Activated T-cell treated with anti-CD3 and anti-CD28 coated beads, Interleukin-2, amount 50 U/mL, for 4 hours (primary cell): ENCODE data around the gene STXBP4. TPM values are rescaled to one million over a fixed set of nuclear protein-coding genes. Genes with fewer than 3 reads are reported as not detected.
A peak's percentile ranks its signal among the peaks of the same experiment; 100 is the strongest.

Experiments
- ATAC-seq, 2 donors: fragments of 200-7000 bp; cut with Tn5 transposase; one replicate each; pipeline ENCODE4 v1.10.0; 2021
- DNase-seq: peaks from one replicate; pipeline ENCODE4 v3.0.0-alpha.2; 2020
- H3K27me3 Mint-ChIP-seq: one replicate; pipeline ENCODE4 v1.8.0; 2021; ENCODE audit warnings: low read depth, mixed read lengths
- H3K36me3 Mint-ChIP-seq: one replicate; pipeline ENCODE4 v1.8.0; 2022; ENCODE audit warnings: mixed read lengths; ENCODE audit not compliant: insufficient read depth
- H3K4me1 Mint-ChIP-seq: one replicate; pipeline ENCODE4 v1.8.0; 2021; ENCODE audit warnings: low read depth, mixed read lengths
- H3K4me3 Mint-ChIP-seq: one replicate; pipeline ENCODE4 v1.8.0; 2021; ENCODE audit warnings: mild to moderate bottlenecking, moderate library complexity, mixed read lengths
- H3K9me3 Mint-ChIP-seq: one replicate; pipeline ENCODE4 v1.8.0; 2021; ENCODE audit warnings: mixed read lengths
- total RNA-seq, 3 donors: library from RNA; stranded (reverse); gene quantifications; one replicate each; pipeline ENCODE4 v1.2.1, GENCODE V29; 2021

Gene STXBP4
- 1 to 10 TPM; 5.1 to 8.1 (median 5.3) TPM for total RNA-seq

- peaks cover 6% of the 10 kb centered on the region for H3K36me3 Mint-ChIP-seq
- ATAC-seq, result peak; percentile 98 to 99
- H3K27me3 Mint-ChIP-seq, result no peaks in the 10 kb centered on the region
- DNase-seq, result peak; percentile 91
- no peaks in the 10 kb centered on the region for H3K9me3 Mint-ChIP-seq
- H3K4me1 Mint-ChIP-seq, result peaks cover 25% of the 10 kb centered on the region
- no peak within 1 kb of the TSS for H3K4me3 Mint-ChIP-seq
Observed at GRCh38 chr17:54968262-54968987, at the start of gene STXBP4, which contains the start of gene COX11. Gene STXBP4 (plus strand): TSS chr17:54968765. CDS start chr17:54986220, 17,455 bp downstream. Gene COX11 (minus strand): TSS chr17:54968654. CDS start chr17:54968646, 8 bp downstream.

- no peak for DNase-seq
- no peaks in the 10 kb centered on the region for H3K4me1 Mint-ChIP-seq
- H3K9me3 Mint-ChIP-seq, result peaks cover 13% of the 10 kb centered on the region
- H3K4me3 Mint-ChIP-seq, result no peak overlapping the region
- no peak for ATAC-seq
- peaks cover 4% of the 10 kb centered on the region for H3K27me3 Mint-ChIP-seq
- H3K36me3 Mint-ChIP-seq, result no peaks in the 10 kb centered on the region
Observed at GRCh38 chr17:54919425-54919824, 49.1 kb upstream of the STXBP4 start.

- Mint-ChIP-seq H3K4me1 (no peaks in the 10 kb centered on the region), H3K36me3 (no peaks in the 10 kb centered on the region), H3K4me3 (no peak overlapping the region), H3K9me3 (peaks cover 13% of the 10 kb centered on the region), H3K27me3 (peaks cover 4% of the 10 kb centered on the region)
- DNase-seq, result no peak
- no peak for ATAC-seq
Observed at GRCh38 chr17:54920819-54921218, 47.7 kb upstream of the STXBP4 start.

GRCh38 chr17:54924405-54924804, 44.2 kb upstream of the STXBP4 start:
- DNase-seq (no peak), ATAC-seq (no peak)
- H3K27me3 Mint-ChIP-seq, result peaks cover 10% of the 10 kb centered on the region
- no peaks in the 10 kb centered on the region for H3K4me1 Mint-ChIP-seq
- no peaks in the 10 kb centered on the region for H3K9me3 Mint-ChIP-seq
- H3K36me3 Mint-ChIP-seq, result no peaks in the 10 kb centered on the region
- H3K4me3 Mint-ChIP-seq, result no peak overlapping the region

GRCh38 chr17:54927525-54927924, 41.0 kb upstream of the STXBP4 start:
- Mint-ChIP-seq H3K36me3 (no peaks in the 10 kb centered on the region), H3K27me3 (peaks cover 15% of the 10 kb centered on the region), H3K4me1 (no peaks in the 10 kb centered on the region), H3K9me3 (no peaks in the 10 kb centered on the region), H3K4me3 (no peak overlapping the region)
- DNase-seq (no peak), ATAC-seq (no peak)

GRCh38 chr17:54932711-54933110, 35.9 kb upstream of the STXBP4 start:
- Mint-ChIP-seq H3K27me3 (peaks cover 13% of the 10 kb centered on the region), H3K4me1 (no peaks in the 10 kb centered on the region), H3K36me3 (no peaks in the 10 kb centered on the region), H3K4me3 (no peak overlapping the region), H3K9me3 (no peaks in the 10 kb centered on the region)
- ATAC-seq, result no peak
- no peak for DNase-seq

GRCh38 chr17:54933921-54934320, 34.6 kb upstream of the STXBP4 start:
- Mint-ChIP-seq H3K27me3 (peaks cover 10% of the 10 kb centered on the region), H3K4me1 (no peaks in the 10 kb centered on the region), H3K36me3 (no peaks in the 10 kb centered on the region), H3K4me3 (no peak overlapping the region), H3K9me3 (no peaks in the 10 kb centered on the region)
- no peak for DNase-seq
- no peak for ATAC-seq

- H3K4me3 Mint-ChIP-seq, result no peak overlapping the region
- DNase-seq (no peak), ATAC-seq (no peak)
- H3K27me3 Mint-ChIP-seq, result peaks cover 8% of the 10 kb centered on the region
- no peaks in the 10 kb centered on the region for H3K9me3 Mint-ChIP-seq
- no peaks in the 10 kb centered on the region for H3K36me3 Mint-ChIP-seq
- no peaks in the 10 kb centered on the region for H3K4me1 Mint-ChIP-seq
Observed at GRCh38 chr17:54935471-54935870, 33.1 kb upstream of the STXBP4 start.

GRCh38 chr17:54937018-54937417, 31.5 kb upstream of the STXBP4 start:
- no peaks in the 10 kb centered on the region for H3K4me1 Mint-ChIP-seq
- no peaks in the 10 kb centered on the region for H3K9me3 Mint-ChIP-seq
- no peak for ATAC-seq
- peaks cover 4% of the 10 kb centered on the region for H3K27me3 Mint-ChIP-seq
- DNase-seq, result no peak
- no peaks in the 10 kb centered on the region for H3K36me3 Mint-ChIP-seq
- H3K4me3 Mint-ChIP-seq, result no peak overlapping the region

- Mint-ChIP-seq H3K27me3 (peaks cover 3% of the 10 kb centered on the region), H3K4me1 (no peaks in the 10 kb centered on the region), H3K4me3 (no peak overlapping the region)
Observed at GRCh38 chr17:54937426-54937825, 31.1 kb upstream of the STXBP4 start.

GRCh38 chr17:54941285-54941684, 27.3 kb upstream of the STXBP4 start:
- H3K36me3 Mint-ChIP-seq, result no peaks in the 10 kb centered on the region
- no peak for ATAC-seq
- no peaks in the 10 kb centered on the region for H3K4me1 Mint-ChIP-seq
- no peaks in the 10 kb centered on the region for H3K9me3 Mint-ChIP-seq
- peaks cover 2% of the 10 kb centered on the region for H3K27me3 Mint-ChIP-seq
- H3K4me3 Mint-ChIP-seq, result no peak overlapping the region
- no peak for DNase-seq

More at GRCh38 chr17:54937426-54937825, 31.1 kb upstream of the STXBP4 start:
- no peaks in the 10 kb centered on the region for H3K36me3 Mint-ChIP-seq
- ATAC-seq, result no peak
- no peak for DNase-seq
- H3K9me3 Mint-ChIP-seq, result no peaks in the 10 kb centered on the region

GRCh38 chr17:54944796-54945195, 23.8 kb upstream of the STXBP4 start:
- no peak for ATAC-seq
- Mint-ChIP-seq H3K36me3 (no peaks in the 10 kb centered on the region), H3K4me3 (no peak overlapping the region), H3K9me3 (no peaks in the 10 kb centered on the region), H3K27me3 (peaks cover 12% of the 10 kb centered on the region), H3K4me1 (no peaks in the 10 kb centered on the region)
- no peak for DNase-seq

GRCh38 chr17:54945231-54945630, 23.3 kb upstream of the STXBP4 start:
- DNase-seq, result no peak
- ATAC-seq, result no peak
- no peaks in the 10 kb centered on the region for H3K36me3 Mint-ChIP-seq

GRCh38 chr17:54945671-54946070, 22.9 kb upstream of the STXBP4 start:
- Mint-ChIP-seq H3K4me3 (no peak overlapping the region), H3K4me1 (no peaks in the 10 kb centered on the region), H3K9me3 (no peaks in the 10 kb centered on the region), H3K27me3 (peaks cover 12% of the 10 kb centered on the region), H3K36me3 (no peaks in the 10 kb centered on the region)
- no peak for ATAC-seq
- DNase-seq, result no peak

More at GRCh38 chr17:54945231-54945630, 23.3 kb upstream of the STXBP4 start:
- Mint-ChIP-seq H3K4me3 (no peak overlapping the region), H3K9me3 (no peaks in the 10 kb centered on the region), H3K27me3 (peaks cover 12% of the 10 kb centered on the region), H3K4me1 (no peaks in the 10 kb centered on the region)

- DNase-seq (no peak), ATAC-seq (no peak)
- Mint-ChIP-seq H3K9me3 (no peaks in the 10 kb centered on the region), H3K27me3 (peaks cover 12% of the 10 kb centered on the region), H3K4me3 (no peak overlapping the region), H3K36me3 (peaks cover 4% of the 10 kb centered on the region), H3K4me1 (no peaks in the 10 kb centered on the region)
Observed at GRCh38 chr17:54947396-54947795, 21.2 kb upstream of the STXBP4 start.
